PFSK-1 (cell line): Measurements from ENCODE around the gene ZNF837.

Experiments
- FOXP2 ChIP-seq: optimal IDR thresholded peaks from 2 replicates; pipeline ENCODE3; 2011; ENCODE audit warnings: borderline replicate concordance, control low read depth, inconsistent platforms; ENCODE audit not compliant: insufficient read depth; ENCODE audit errors: extremely low read length, extremely low read depth
- POLR2AphosphoS5 ChIP-seq: IDR thresholded peaks from 2 replicates; pipeline ENCODE4 v1.6.1; 2012; ENCODE audit warnings: low read depth, mild to moderate bottlenecking, control low read depth, low read length, moderate library complexity
- SIN3A ChIP-seq: IDR thresholded peaks from 2 replicates; pipeline ENCODE4 v1.6.1; 2012; ENCODE audit warnings: mild to moderate bottlenecking, low read length, moderate library complexity, borderline replicate concordance; ENCODE audit not compliant: insufficient read depth
- TAF1 ChIP-seq: IDR thresholded peaks from 2 replicates; pipeline ENCODE4 v1.6.1; 2012; ENCODE audit warnings: low read length, control low read depth, borderline replicate concordance; ENCODE audit not compliant: insufficient read depth
- TF ChIP-seq, protein P1 (sequence below), 2 experiments: IDR thresholded peaks; 2 replicates each; pipeline versions ENCODE4 v1.6.1 to v1.8.0; 2011 to 2012; ENCODE audit warnings: low read depth in 2 of 2, low read length in 2 of 2, control low read depth in 1 of 2, inconsistent platforms in 1 of 2, mild to moderate bottlenecking in 1 of 2, moderate library complexity in 1 of 2; ENCODE audit not compliant: insufficient read depth in 1 of 2

ZNF837 gene

DNA sequence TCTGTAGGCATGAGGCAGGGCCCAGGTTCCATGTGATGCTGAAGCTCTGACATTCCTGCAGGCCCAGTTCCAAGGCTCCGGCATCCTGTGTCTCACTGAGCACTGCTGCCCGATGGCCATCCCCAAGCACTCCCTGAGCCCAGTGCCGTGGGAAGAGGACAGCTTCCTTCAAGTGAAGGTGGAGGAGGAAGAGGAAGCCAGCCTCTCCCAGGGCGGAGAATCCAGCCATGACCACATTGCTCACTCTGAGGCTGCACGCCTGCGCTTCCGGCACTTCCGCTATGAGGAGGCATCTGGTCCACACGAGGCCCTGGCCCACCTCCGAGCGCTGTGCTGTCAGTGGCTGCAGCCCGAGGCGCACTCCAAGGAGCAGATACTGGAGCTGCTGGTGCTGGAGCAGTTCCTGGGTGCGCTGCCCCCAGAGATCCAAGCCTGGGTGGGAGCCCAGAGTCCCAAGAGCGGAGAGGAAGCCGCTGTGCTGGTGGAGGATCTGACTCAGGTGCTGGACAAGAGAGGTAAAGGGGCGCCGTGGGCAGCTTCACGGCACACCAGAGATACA lies 46.1 kb downstream of the ZNF837 start:
- TF ChIP-seq FOXP2 (no peak), SIN3A (no peak), POLR2AphosphoS5 (no peak), TAF1 (no peak)
- TF ChIP-seq, protein P1, sequence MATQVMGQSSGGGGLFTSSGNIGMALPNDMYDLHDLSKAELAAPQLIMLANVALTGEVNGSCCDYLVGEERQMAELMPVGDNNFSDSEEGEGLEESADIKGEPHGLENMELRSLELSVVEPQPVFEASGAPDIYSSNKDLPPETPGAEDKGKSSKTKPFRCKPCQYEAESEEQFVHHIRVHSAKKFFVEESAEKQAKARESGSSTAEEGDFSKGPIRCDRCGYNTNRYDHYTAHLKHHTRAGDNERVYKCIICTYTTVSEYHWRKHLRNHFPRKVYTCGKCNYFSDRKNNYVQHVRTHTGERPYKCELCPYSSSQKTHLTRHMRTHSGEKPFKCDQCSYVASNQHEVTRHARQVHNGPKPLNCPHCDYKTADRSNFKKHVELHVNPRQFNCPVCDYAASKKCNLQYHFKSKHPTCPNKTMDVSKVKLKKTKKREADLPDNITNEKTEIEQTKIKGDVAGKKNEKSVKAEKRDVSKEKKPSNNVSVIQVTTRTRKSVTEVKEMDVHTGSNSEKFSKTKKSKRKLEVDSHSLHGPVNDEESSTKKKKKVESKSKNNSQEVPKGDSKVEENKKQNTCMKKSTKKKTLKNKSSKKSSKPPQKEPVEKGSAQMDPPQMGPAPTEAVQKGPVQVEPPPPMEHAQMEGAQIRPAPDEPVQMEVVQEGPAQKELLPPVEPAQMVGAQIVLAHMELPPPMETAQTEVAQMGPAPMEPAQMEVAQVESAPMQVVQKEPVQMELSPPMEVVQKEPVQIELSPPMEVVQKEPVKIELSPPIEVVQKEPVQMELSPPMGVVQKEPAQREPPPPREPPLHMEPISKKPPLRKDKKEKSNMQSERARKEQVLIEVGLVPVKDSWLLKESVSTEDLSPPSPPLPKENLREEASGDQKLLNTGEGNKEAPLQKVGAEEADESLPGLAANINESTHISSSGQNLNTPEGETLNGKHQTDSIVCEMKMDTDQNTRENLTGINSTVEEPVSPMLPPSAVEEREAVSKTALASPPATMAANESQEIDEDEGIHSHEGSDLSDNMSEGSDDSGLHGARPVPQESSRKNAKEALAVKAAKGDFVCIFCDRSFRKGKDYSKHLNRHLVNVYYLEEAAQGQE (IDR thresholded peaks at IDR 0.05; ENCODE audit: insufficient read depth in 1 of 2, low read depth in 2 of 2, low read length in 2 of 2), result no peak

DNA sequence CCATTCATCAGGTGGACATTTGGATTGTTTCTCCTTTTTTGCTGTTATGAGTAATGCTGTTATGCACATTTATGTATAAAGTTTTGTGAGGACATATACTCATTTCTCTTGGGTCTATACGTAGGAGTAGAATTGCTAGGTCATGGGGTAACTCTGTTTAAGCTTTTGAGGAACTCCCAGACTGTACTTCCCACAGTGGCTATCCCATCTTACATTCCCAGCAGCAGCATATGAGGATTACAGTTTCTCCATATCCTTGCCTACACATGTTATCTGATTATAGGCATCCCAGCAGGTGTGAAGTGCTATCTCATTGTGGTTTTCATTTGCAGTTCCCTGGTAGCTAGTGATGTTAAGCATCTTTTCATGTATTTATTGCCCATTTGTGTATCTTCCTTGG lies 48.1 kb downstream of the ZNF837 start:
- TF ChIP-seq, protein P1 (IDR thresholded peaks at IDR 0.05; ENCODE audit: insufficient read depth in 1 of 2, low read depth in 2 of 2, low read length in 2 of 2), result no peak
- TF ChIP-seq SIN3A, result no peak
- no peak for TF ChIP-seq FOXP2
- TF ChIP-seq POLR2AphosphoS5, result no peak
- no peak for TF ChIP-seq TAF1

DNA sequence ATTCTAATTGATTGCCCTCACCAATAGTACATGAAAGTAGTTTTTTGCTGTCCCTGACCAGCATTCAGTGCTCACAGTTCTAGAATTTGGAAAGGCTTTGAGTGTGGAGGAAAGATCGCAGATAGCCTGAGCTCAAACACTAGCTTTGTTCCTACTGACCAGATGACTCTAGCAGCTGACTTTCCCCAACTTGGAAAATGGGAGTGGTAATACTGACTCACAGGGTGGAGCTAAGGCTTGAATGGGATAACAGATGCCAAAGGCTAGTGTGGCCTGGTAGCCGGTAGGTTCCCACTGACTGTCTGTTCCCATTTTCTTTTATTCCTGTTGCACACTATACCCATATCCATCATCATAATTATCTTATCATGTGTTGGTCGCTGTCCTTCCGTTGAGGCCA lies 50.4 kb downstream of the ZNF837 start:
- TF ChIP-seq, protein P1 (IDR thresholded peaks at IDR 0.05; ENCODE audit: insufficient read depth in 1 of 2, low read depth in 2 of 2, low read length in 2 of 2), result no peak
- TF ChIP-seq FOXP2 (no peak), POLR2AphosphoS5 (no peak), TAF1 (no peak)

DNA sequence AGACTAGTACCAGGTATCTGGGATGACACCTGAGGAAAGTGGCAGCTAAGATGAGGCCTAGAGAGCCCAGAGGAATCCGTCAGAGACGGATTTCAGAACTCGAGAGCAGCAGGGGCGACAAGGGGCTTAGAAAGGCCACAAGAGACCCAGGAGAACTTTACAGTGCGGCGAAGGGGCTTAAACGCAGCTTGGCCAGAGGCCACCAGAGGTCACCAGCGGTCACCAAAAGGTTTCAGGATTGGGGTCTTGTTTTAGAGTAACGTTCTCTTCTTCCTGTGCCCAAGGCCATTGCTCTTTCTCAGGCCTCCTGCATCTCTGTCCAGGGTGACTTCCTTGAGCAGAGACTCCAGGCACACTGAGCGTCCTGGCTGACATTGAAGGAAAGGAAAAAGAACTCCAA lies 51.8 kb downstream of the ZNF837 start:
- no peak for TF ChIP-seq TAF1
- no peak for TF ChIP-seq SIN3A
- TF ChIP-seq, protein P1 (IDR thresholded peaks at IDR 0.05; ENCODE audit: insufficient read depth in 1 of 2, low read depth in 2 of 2, low read length in 2 of 2), result no peak
- TF ChIP-seq POLR2AphosphoS5, result no peak
- no peak for TF ChIP-seq FOXP2
